GM18867 (cell line): Measurements from ENCODE around the gene NPHP4.

ENCODE experiments used
- ATAC-seq: cut with Tn5 transposase; IDR thresholded peaks from one replicate; pipeline ENCODE4 v1.9.1; 2021; ENCODE audit warnings: mild to moderate bottlenecking, moderate library complexity; ENCODE audit not compliant: unreplicated experiment

NPHP4 gene

DNA sequence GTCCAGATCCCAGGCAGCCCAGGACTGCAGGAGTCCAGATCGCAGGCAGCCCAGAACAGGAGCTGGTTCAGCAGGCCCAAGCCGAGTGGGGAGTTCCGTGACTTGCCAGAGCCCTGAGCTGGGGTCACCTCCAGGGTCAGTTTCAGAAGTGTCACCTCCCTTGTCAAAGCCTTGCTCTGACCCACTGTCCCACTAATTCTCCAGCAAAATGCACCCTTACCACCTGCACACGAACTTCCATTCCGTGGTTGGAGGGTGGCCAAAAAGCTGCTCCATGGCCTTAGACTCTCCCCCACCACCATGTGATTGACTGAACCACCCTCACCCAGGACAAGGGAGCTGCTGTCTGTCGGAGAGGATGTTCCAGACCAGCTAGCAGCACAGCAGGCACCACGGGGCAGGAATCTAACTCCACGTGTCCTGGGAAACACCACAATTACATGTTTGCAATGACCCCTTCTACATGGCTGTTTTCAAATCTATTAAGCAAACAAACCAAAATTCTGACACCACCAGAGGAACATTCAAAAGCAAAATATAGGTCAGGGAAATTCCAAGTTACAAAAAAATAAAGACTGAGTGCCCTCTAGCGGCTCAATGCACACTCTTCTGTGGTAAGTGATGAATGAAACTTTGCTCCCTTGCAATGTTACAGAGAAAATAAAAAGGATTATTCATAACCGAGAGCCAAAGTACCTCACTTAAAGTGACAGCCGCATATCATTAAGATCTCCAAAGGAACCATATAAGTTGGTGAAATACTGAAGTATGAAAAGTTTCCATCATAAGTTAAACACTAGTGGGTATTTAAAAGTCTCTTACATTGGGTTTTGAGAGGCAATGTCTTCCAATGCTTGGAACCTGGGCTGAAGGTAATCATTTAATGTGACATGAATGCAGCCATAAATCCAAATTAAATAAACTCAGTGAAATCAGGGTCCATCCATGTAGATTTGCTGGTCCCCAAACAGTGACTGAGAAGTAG is 76.3 kb downstream of the NPHP4 start:
- ATAC-seq = no peak

DNA sequence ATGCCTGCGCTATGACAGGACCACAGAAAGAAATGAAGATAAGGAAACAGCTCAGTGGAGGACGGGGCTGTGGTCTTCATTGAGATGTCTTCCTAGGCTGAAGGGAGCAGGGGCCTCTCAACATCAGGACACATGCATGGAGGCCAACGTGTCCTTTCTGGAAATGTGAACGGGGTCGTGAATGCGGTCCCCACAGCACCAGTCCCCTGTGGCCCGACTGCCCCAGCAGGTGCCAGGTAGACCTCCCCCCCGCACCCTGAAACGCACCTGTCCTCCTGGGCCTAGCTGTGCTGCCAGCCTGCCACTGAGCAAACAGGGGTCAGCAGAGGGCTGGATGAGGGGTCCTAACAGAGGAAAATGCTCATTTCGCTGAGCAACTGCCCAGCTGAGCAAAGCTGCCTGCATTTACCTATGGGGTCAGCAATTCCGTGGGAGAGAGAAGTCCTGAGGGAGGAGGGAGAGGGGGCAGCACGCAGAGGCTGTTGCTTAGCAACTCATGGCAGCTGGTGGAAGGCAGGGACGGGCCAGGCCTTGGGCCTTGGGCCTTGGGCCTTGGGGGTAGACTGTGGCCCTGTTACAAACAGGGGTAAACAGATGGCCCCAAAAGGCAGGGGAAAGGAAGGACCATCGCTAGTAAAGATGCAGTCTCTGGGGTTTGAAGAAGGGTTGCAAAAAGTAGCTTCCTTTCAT is 77.4 kb downstream of the NPHP4 start:
- no peak for ATAC-seq

DNA sequence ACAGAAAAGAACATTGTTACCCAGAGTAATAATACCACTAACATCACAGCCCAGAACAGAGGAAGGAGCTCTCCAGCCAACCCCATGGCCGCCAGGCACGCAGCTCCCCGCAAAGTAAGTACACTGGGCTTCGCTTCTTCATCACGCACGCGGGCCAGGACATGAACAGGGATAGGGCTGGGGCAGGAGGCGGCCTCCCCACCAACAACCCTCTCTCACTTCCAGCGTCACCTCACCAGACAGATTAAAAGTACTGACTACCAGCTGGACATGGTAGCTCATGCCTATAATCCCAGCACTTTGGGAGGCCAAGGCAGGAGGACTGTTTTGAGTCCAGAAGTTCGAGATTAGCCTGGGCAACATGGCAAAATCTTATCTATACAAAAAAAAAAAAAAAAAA is 78.3 kb downstream of the NPHP4 start:
- no peak for ATAC-seq

DNA sequence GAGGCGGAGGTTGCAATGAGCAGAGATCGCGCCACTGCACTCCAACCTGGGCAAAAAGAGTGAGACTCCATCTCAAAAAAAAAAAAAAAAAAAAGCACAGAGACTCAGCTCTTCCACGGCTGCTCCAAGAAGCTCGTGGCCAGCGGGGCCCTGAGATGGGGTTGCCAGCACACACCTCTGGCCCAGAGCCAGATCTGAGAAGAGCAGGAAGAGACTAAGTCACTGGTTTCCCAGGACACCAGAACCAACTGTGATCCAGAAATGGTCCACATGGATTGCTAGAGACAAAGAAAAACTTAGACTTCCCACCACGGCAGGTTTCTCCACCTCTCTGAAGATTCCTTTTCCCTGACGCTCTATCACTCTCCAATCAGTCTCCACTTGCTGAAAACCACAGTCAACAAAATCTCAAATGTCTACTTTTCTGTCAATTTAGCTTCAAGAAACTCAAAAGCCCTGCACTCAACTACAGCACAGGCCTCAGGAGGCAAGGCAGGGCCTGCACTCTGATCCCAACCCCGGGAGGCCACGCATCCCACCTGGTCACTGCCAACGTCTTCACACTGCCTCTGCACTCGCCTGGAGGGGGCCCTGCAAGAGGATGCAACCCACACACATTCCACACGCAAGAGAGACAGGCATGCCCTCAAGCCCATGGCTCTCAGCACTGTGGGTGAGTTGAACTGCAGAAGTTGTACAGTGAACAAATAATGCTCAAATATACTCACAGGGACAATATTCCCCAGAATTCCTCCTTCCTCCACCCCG is 79.0 kb downstream of the NPHP4 start:
- ATAC-seq = no peak

DNA sequence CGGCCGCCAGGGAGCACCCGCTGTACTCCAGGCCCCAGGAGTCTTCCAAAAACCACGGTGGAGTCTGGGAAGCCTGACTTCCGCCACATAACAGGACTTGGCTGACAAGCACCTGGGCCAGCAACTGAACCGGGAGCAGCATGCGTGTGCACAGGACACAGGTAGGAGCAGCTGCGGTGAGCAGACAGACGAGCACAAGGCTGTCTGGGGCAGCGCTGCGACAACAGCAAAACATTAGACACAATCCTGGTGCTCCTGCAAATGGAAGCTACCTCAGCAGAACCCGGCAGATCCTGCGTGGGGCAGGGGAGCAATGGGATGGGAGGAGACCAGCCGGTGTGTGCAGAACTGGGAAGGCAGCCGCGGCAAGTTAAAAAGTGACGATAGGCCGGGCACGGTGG is 80.4 kb downstream of the NPHP4 start:
- no peak for ATAC-seq

DNA sequence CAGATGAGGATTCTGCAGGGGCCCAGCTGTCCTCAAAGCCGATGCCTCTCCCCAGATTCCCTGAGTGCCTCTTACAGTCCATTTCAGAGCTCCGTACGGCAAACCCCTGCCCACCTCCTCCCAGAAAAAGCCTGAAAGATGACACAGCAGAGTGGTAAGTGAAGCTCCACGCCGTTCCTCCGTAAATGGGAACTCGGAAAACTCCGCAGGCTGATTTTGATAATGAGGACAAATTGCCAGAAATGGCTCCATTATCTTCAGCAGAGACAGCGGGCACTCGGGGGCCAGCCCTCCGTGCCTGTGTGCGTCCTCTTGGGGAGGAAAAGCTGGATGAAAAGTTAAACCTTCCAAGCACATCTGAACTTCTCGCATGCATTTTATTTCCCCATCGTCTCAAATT is 81.1 kb downstream of the NPHP4 start:
- no peak for ATAC-seq

DNA sequence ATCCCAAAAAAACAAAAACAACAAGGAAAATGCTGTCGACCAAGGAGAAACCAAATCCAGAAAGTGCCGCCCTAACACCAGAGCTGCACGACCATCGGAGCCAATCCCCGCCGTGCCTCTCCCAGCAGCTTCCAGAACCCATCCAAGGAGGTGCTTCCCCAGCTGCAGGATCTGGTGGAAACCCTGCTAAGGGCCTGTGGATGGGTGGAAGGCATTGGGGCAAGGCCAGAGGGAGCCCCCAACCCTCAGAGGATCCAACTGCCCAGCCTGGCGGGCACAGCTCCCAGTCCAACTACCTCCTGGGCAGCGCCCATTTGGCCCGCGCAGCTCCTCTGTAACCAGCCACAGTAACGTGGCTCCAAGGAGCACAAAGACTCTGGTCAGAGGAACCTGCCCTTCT is 81.6 kb downstream of the NPHP4 start:
- no peak for ATAC-seq

DNA sequence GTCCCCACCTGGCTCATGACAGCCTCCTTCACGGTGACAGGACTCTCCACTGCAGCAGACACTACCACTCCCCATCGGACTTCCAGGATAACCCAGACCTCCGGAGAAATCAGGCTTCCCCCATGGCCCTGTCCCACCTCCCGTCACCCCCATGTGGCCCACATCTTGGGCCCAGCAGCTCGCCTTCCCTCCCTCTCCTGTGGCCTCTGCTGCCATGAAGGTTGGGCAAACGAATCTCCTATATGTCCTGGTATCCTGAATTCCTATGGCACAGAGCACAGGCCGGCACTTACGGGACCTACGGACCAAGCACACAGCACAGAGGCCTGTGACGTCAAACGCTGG is 82.0 kb downstream of the NPHP4 start:
- no peak for ATAC-seq

DNA sequence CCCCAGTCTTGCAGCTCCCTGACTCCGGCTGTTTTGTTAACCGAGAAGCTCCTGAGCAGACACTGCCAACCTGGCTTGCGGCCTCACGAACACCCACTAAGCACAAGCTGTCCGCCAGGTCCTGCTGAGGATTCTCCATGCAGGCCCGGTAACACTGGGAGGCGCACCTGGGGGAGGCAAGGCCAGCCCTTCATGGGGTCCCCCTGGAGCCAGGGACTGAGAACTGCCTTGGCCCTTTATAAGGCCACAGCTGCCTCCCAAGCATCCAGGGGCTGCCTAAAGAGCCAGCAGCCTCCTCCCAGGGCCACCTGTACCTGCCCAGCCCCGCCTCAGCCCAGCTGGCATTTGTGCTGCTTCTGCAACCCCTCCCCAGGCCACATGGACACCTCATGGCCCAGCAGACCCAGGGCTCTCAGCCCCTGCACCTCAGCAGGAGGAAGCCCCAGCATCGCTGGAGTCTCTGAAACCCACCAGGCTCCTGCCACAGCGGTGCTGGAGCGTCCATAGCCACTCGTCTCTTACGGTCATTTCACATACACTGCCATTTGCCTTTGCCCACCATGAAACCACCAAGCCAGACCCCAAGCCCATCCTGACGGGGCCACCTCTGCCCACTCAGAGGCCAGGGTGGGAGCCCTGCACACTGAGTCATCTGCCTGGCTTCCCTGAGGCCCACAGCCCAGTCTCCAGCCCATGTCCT is 82.5 kb downstream of the NPHP4 start:
- ATAC-seq = no peak

DNA sequence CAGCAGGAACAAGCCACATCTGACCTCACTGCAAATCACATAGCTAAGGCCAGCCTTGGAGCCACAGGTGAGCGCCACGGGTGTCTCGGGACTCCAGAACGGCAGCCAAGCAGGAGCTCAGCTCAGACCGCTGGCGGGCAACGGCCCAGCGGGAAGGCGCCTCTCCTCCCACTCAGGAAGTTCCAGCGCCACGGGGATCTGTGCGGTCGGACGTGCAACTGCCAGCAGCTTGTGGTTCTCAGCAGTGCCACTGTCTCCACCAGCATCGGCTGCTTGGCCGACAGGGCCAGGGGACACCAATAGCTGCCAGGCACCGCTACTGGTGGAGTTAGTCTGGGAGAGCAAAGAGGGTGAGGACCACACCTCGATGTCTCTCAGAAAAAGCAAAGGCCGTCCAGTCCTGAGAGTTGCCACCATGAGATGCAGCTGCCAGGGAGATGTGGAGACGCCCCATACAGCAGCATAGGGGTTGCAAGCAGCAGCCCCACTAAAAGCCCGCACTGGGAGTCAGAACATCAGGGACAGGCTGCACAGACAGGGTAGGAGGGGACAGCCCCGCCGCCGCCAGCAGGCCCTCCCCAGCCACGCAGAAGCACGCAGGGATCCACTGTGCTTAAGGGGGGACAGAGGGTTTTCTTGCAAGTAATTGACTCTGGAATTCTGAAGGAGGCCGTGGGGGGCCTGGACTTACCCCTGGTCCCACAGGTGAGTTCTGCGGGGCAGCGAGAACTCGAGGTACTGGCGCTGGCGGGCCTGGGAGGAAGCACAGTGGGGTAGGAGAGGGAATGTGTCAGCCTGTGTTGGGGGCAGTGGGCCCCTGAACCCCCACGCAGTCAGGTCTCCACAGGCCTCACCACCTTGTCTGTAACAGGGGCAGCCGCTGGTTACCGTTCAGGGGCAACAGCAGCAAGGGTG is 83.5 kb downstream of the NPHP4 start:
- no peak for ATAC-seq

DNA sequence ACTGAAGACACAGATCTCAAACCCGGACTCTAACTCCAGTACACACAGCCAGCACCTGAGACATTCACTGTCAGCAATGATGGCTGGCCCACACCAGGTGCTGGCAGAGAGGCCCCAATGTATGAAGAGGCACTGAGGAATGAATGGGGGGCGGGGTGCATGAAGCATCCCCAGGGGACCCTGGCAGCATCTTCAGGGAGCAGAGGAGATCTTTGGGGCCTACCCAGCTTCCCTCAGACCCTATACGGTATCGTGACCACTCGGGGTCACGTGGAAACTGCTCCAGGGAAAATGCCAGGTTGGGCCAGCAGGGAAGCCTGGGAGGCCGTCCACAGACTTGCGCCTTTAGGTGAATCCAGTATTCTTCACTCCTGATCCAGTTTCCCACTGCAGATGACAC is 84.3 kb downstream of the NPHP4 start:
- no peak for ATAC-seq

DNA sequence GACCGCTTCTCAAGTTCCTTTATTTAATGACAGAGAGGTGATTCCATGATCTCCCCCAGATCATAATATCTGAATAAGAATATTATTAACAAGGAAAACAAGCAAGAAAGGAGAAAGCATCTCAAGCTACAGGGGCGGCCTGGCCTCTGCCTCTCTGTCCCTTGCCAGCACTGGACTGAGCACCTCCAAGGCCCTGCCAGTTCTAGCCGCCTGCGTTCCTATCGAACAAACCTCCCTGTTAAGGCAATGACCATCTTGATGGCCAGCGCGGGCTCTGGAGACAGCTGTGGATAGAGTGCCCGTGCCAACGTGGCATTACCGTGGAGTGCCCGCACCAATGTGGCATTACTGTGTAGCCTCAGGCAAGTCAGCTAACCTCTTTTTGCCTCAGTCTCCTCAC is 84.8 kb downstream of the NPHP4 start:
- ATAC-seq = no peak

DNA sequence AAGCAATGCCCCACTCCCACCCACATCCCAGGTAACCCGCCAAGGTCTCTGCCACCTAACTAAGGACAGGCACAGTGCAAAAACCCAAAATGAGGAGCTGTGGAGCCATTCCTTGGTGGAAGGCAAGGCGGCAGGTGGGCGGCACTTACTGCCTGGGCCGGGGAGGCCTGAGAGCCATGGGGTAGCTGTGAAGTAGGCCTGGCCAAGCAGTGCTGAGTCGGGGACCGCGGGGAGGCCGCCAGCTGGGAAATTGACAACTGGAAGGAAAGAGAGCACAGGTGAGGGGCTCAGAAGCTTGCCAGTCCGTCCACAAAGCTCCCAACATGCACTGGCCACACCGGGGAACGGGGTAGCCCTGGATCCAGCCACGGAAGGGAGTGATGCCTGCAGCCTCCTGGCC is 85.3 kb downstream of the NPHP4 start:
- no peak for ATAC-seq

DNA sequence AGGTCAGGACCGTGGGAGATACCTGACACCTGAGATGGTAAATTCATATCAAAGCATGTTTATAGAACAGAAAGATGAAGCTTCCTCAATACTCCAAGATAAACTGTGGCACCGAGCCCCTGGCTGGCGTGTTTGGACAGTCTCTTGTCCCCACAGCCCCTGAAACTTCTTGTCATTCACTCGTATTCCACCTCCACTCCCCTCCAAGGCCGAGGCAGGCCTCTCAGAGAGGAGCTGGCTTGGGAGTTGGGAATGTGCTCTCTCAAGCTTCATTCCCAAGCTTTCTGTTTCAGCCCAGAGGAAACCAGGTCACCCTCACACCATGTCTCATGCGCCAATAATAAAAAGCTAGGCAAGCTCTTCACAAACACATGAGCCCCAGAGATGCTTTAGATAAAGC is 86.1 kb downstream of the NPHP4 start:
- ATAC-seq = no peak

DNA sequence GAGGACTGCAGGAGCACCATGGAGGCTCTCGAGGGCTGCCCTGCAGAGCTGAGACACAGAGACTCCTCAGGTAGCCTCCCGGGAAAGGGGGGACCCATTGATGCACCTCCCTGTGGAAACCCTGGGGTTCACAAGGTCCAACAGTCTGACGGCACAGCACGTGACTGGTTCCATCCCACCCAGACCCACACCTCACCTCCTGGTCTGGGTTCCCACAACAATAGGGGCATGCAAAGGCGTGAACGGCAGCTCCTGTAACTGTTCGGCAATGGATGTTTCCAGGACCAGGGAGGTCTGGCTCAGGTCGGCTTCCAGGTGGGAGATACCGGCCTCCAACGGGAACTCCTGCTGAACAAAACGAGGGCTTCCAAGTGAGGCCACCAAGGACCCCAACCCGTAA is 86.8 kb downstream of the NPHP4 start:
- ATAC-seq = no peak

DNA sequence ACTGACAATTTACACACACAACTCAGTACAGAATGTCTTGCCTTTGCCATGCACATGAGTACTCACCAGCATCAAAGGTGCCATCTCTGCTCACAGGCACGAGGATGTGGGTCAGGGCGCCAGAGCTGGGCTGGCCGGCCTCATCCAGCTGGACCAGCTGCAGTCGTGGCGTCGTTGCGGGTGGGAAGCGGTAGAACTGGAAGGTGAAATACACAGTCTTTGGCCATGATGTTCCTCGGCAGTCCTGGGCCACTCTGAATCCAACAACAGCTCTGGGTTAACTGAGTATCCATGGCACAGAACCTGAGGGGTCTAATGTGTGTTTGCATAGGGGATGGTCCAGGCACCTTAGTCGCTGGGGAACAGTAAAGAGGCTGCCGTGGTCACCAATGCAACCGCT is 87.7 kb downstream of the NPHP4 start:
- no peak for ATAC-seq

DNA sequence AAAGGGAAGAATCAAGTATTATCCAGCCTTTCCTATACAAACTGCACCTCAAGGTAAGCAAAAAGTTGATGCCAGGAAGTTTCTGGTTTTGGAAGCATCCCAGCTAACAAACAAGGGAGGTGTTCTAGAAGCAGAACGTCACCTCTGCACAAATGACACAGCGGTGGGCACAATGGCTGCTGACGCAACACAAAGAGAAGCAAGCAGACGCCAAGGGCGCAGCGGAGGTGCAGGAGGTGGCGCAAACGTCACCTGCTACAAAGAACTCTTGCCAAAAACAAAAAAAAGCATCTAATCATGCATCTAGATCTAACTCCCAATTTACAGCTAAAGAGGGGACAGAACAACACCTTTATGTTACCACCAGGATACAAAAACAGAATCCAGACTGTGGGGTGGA is 88.5 kb downstream of the NPHP4 start:
- no peak for ATAC-seq

DNA sequence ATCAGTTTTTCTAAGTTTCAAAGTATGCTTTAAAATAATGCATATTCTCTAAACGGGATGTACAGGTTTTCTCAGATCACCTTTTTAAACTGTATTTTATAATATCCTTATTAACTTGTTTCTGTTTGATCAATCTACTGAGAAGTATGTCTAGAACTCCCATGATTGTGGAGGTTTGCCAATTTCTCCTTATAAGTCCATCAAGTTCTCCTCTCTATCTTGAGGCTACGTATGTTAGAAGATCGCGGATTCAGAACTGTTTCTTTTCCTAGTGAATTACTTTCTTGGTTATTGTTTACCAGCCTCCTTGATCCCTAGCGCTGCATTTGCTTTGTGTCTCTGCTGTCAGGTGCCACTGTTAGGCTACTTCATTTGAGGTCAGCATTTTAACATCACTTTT is 89.2 kb downstream of the NPHP4 start:
- no peak for ATAC-seq

DNA sequence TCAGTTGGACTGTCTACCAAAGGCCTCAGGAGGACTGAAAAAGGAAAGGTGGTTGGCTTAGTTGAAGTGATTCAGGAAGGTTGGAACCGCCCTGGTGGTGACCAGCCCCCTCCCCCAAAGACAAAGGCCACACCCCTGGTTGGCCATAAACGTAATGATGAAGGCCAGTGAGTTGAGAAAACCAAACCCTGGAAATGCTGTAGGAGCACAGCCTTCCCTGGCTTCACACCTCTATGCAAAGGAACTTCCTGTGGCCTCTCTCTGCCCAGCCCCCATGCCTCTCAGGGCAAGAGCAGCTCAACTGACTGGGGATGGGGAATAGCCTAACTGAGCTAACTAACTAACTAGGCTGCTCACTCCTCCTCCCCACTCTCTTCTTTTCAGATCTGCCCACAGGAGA is 90.4 kb downstream of the NPHP4 start:
- no peak for ATAC-seq

DNA sequence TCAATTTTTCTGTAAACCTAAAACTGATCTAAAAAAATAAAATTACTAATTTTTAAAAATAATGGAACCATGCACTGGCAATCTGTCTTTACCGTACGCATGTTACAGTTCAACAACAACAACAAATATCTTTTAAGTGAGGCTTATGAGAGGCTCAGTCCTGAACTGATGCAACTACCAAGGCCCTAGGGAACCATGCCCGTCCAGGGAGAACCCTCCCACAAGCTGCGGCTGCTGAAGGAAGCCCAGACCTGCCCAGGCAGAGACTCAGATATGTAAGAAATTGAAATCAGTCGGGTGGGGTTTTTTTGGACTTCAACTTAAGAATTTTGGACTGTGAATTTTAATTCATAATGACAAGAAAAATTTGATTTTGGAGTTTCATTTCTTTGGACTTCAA is 91.1 kb downstream of the NPHP4 start:
- no peak for ATAC-seq
